H9 (cell line): Measurements from ENCODE around the gene PPOX. TPM values are rescaled to one million over a fixed set of nuclear protein-coding genes. Genes with fewer than 3 reads are reported as not detected.

Experiments
- DNase-seq: peaks from one replicate; pipeline ENCODE4 v3.0.0-alpha.2; 2017
- H2AFZ ChIP-seq: one replicate; pipeline ENCODE4 v1.6.1; 2013; ENCODE audit warnings: mild to moderate bottlenecking, low read length, control low read depth, moderate library complexity
- H2AK5ac ChIP-seq: 2 replicates; pipeline ENCODE4 v1.6.1; 2013; ENCODE audit warnings: low read length, control low read depth, mixed read lengths; ENCODE audit not compliant: insufficient read length
- H2BK120ac ChIP-seq: one replicate; pipeline ENCODE4 v1.6.1; 2013; ENCODE audit warnings: low read depth, mild to moderate bottlenecking, low read length, control low read depth, inconsistent platforms; ENCODE audit not compliant: poor library complexity, severe bottlenecking
- H2BK12ac ChIP-seq: 2 replicates; pipeline ENCODE4 v1.6.1; 2013; ENCODE audit warnings: low read length, control low read depth, mixed read lengths, low read depth; ENCODE audit not compliant: insufficient read length
- H2BK15ac ChIP-seq: 2 replicates; pipeline ENCODE4 v1.6.1; 2013; ENCODE audit warnings: low read depth, low read length, control low read depth
- H2BK20ac ChIP-seq: one replicate; pipeline ENCODE4 v1.6.1; 2013; ENCODE audit warnings: low read depth, mild to moderate bottlenecking, low read length, control low read depth, inconsistent platforms; ENCODE audit not compliant: poor library complexity, severe bottlenecking
- H2BK5ac ChIP-seq: 2 replicates; pipeline ENCODE4 v1.6.1; 2013; ENCODE audit warnings: low read length, control low read depth, mixed read lengths; ENCODE audit not compliant: insufficient read length
- H3K14ac ChIP-seq: 2 replicates; pipeline ENCODE4 v1.6.1; 2013; ENCODE audit warnings: low read length, control low read depth; ENCODE audit not compliant: insufficient read depth
- H3K18ac ChIP-seq: 2 replicates; pipeline ENCODE4 v1.6.1; 2013; ENCODE audit warnings: low read depth, mild to moderate bottlenecking, mixed read lengths, low read length, control low read depth; ENCODE audit not compliant: insufficient read length
- H3K23ac ChIP-seq: 2 replicates; pipeline ENCODE4 v1.6.1; 2013; ENCODE audit warnings: low read length, control low read depth, mixed read lengths, low read depth; ENCODE audit not compliant: insufficient read length
- H3K23me2 ChIP-seq: 2 replicates; pipeline ENCODE4 v1.6.1; 2013; ENCODE audit warnings: low read depth, mild to moderate bottlenecking, mixed read lengths, low read length, control low read depth; ENCODE audit not compliant: insufficient read length, poor library complexity, severe bottlenecking
- H3K27ac ChIP-seq: 2 replicates; pipeline ENCODE4 v1.5.1; 2013; ENCODE audit warnings: low read length, control low read depth, mixed read lengths, low read depth; ENCODE audit not compliant: insufficient read length
- H3K27me3 ChIP-seq: 2 replicates; pipeline ENCODE4 v1.6.1; 2013; ENCODE audit warnings: low read length, control low read depth, inconsistent platforms; ENCODE audit not compliant: insufficient read depth
- H3K4ac ChIP-seq: 2 replicates; pipeline ENCODE4 v1.6.1; 2013; ENCODE audit warnings: low read depth, mild to moderate bottlenecking, control low read depth, inconsistent platforms, low read length, moderate library complexity
- H3K4me1 ChIP-seq: 2 replicates; pipeline ENCODE4 v1.6.1; 2013; ENCODE audit warnings: low read length, control low read depth, inconsistent platforms; ENCODE audit not compliant: insufficient read depth
- H3K4me2 ChIP-seq: 2 replicates; pipeline ENCODE4 v1.6.1; 2013; ENCODE audit warnings: low read length, control low read depth, mixed read lengths; ENCODE audit not compliant: insufficient read length, insufficient read depth
- H3K56ac ChIP-seq: 2 replicates; pipeline ENCODE4 v1.6.1; 2013; ENCODE audit warnings: low read depth, mild to moderate bottlenecking, mixed read lengths, low read length, control low read depth; ENCODE audit not compliant: insufficient read length
- H3K79me1 ChIP-seq: 2 replicates; pipeline ENCODE4 v1.6.1; 2013; ENCODE audit warnings: low read depth, mild to moderate bottlenecking, moderate library complexity, low read length, control low read depth, inconsistent platforms; ENCODE audit not compliant: insufficient read depth, poor library complexity, severe bottlenecking
- H3K79me2 ChIP-seq: 2 replicates; pipeline ENCODE4 v1.6.1; 2013; ENCODE audit warnings: low read length, control low read depth, inconsistent platforms; ENCODE audit not compliant: insufficient read depth
- H3K9ac ChIP-seq: 2 replicates; pipeline ENCODE4 v1.6.1; 2013; ENCODE audit warnings: low read length, control low read depth, mixed read lengths; ENCODE audit not compliant: insufficient read length; ENCODE audit errors: extremely low read depth
- H3K9me3 ChIP-seq: one replicate; pipeline ENCODE4 v1.6.1; 2013; ENCODE audit warnings: low read depth, low read length, inconsistent platforms; ENCODE audit not compliant: control insufficient read depth
- H3T11ph ChIP-seq: one replicate; pipeline ENCODE4 v1.6.1; 2013; ENCODE audit warnings: mild to moderate bottlenecking, low read length, control low read depth, inconsistent platforms
- H4K20me1 ChIP-seq: one replicate; pipeline ENCODE4 v1.6.1; 2013; ENCODE audit not compliant: control insufficient read depth, insufficient read length, insufficient read depth
- H4K5ac ChIP-seq: 2 replicates; pipeline ENCODE4 v1.6.1; 2013; ENCODE audit warnings: low read depth, mild to moderate bottlenecking, mixed read lengths, low read length, control low read depth; ENCODE audit not compliant: insufficient read length
- H4K8ac ChIP-seq: replicated peaks from 2 replicates; pipeline ENCODE4 v1.6.1; 2013; ENCODE audit warnings: low read length, control low read depth, mixed read lengths, low read depth; ENCODE audit not compliant: insufficient read length
- H4K91ac ChIP-seq: 2 replicates; pipeline ENCODE4 v1.6.1; 2013; ENCODE audit warnings: low read depth, mild to moderate bottlenecking, moderate library complexity, mixed read lengths, low read length, control low read depth; ENCODE audit not compliant: insufficient read length
- H3K27ac Mint-ChIP-seq, 3 experiments: 2 replicates in 2 of 3; 3 replicates in 1 of 3; pipeline ENCODE4 v1.8.0; 2020 to 2021; ENCODE audit warnings: mixed read lengths in 3 of 3, mild to moderate bottlenecking in 1 of 3, moderate library complexity in 1 of 3
- H3K27me3 Mint-ChIP-seq: 2 replicates; pipeline ENCODE4 v1.8.0; 2021; ENCODE audit warnings: low read depth, mild to moderate bottlenecking, moderate library complexity, mixed read lengths
- H3K36me3 Mint-ChIP-seq, 3 experiments: 2 replicates in 2 of 3; 3 replicates in 1 of 3; pipeline ENCODE4 v1.8.0; 2020 to 2021; ENCODE audit warnings: low read depth in 3 of 3, mixed read lengths in 3 of 3; ENCODE audit not compliant: insufficient read depth in 1 of 3
- H3K4me1 Mint-ChIP-seq, 2 experiments: 2 replicates each; pipeline ENCODE4 v1.8.0; 2020; ENCODE audit warnings: mixed read lengths in 2 of 2
- H3K4me3 Mint-ChIP-seq, 2 experiments: 2 replicates in 1 of 2; 3 replicates in 1 of 2; pipeline ENCODE4 v1.8.0; 2020 to 2021; ENCODE audit warnings: mild to moderate bottlenecking in 2 of 2, mixed read lengths in 2 of 2, moderate library complexity in 1 of 2
- H3K9me3 Mint-ChIP-seq, 2 experiments: 2 replicates in 1 of 2; 3 replicates in 1 of 2; pipeline ENCODE4 v1.8.0; 2020; ENCODE audit warnings: mild to moderate bottlenecking in 2 of 2, mixed read lengths in 2 of 2, moderate library complexity in 1 of 2
- WGBS: extraction: QIAGEN DNeasy Blood & Tissue Kit; methylation state at CpG from one replicate; pipeline ENCODE4 v1.1.7; 2013; ENCODE audit warnings: missing lambda C conversion rate, low lambda C conversion rate, mixed read lengths; ENCODE audit not compliant: insufficient read length; ENCODE audit errors: extremely low coverage; 5-methylcytosine and 5-hydroxymethylcytosine counted together
- total RNA-seq: library from RNA; stranded (reverse); gene quantifications from 2 replicates; pipeline ENCODE4 v1.2.1, GENCODE V29; 2021
- TF ChIP-seq, protein P1 (sequence below): fragments of 200-600 bp; sonication (generic); conservative IDR thresholded peaks from 3 replicates; pipeline ENCODE4 v1.8.0; 2021; ENCODE audit warnings: antibody characterized with exemption, mild to moderate bottlenecking

The PPOX gene
- total RNA-seq, 1 experiment from 2014 or later: 39.8 TPM

DNA sequence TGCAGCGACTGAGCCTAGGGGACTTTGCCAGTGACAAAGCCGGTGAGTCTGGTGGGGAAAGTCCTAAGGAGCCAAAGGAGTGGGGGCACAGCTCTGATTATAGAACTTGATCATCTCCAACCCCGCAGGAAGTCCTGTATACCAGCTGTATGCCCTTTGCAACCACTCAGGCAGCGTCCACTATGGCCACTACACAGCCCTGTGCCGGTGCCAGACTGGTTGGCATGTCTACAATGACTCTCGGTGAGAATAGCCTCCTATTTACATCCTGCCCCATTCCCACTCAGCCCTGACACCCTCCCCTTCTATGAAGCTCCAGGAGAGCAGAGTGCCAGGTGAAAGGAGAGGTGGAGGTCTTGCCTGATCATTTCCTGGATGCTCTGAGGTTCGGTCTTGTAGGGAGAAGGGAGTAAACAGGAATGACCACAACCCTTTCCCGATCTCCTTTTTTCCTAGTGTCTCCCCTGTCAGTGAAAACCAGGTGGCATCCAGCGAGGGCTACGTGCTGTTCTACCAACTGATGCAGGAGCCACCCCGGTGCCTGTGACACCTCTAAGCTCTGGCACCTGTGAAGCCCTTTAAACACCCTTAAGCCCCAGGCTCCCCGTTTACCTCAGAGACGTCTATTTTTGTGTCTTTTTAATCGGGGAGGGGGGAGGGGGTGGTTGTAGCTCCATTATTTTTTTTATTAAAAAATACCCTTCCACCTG is 1.2 kb upstream of the PPOX start:
- Mint-ChIP-seq H3K4me1 (peaks cover 21 to 26% of the 10 kb centered on the region in 2 experiments), H3K36me3 (peaks cover 23 to 64% (median 49%) of the 10 kb centered on the region in 3 experiments), H3K27me3 (no peaks in the 10 kb centered on the region; the same call in 1 of the 2 replicates), H3K9me3 (no peaks in the 10 kb centered on the region), H3K27ac (peak overlapping the region in 1 of 3 experiments; percentile 97; a peak in 1 of 7 replicates), H3K4me3 (peak overlapping the region; percentile 90)
- Histone ChIP-seq H4K91ac (no peak overlapping the region), H4K8ac (no peak overlapping the region), H4K5ac (no peak overlapping the region), H2AK5ac (no peak overlapping the region), H3K9me3 (no peaks in the 10 kb centered on the region), H3K79me1 (no peaks in the 10 kb centered on the region), H3K27me3 (no peaks in the 10 kb centered on the region), H2BK5ac (no peak overlapping the region), H2AFZ (no peak overlapping the region), H3K56ac (no peak overlapping the region), H2BK20ac (no peak overlapping the region), H3K18ac (no peak overlapping the region), H3T11ph (no peak overlapping the region), H3K14ac (no peak overlapping the region), H3K79me2 (no peaks in the 10 kb centered on the region), H3K4me1 (no peaks in the 10 kb centered on the region), H3K27ac (no peak overlapping the region), H4K20me1 (no peaks in the 10 kb centered on the region), H3K23me2 (peaks cover 12% of the 10 kb centered on the region), H3K23ac (no peak overlapping the region), H3K4me2 (peak overlapping the region; percentile 70), H2BK12ac (no peak overlapping the region), H3K9ac (no peak overlapping the region), H2BK15ac (no peak overlapping the region), H3K4ac (no peak overlapping the region), H2BK120ac (no peak overlapping the region)
- TF ChIP-seq, protein P1, sequence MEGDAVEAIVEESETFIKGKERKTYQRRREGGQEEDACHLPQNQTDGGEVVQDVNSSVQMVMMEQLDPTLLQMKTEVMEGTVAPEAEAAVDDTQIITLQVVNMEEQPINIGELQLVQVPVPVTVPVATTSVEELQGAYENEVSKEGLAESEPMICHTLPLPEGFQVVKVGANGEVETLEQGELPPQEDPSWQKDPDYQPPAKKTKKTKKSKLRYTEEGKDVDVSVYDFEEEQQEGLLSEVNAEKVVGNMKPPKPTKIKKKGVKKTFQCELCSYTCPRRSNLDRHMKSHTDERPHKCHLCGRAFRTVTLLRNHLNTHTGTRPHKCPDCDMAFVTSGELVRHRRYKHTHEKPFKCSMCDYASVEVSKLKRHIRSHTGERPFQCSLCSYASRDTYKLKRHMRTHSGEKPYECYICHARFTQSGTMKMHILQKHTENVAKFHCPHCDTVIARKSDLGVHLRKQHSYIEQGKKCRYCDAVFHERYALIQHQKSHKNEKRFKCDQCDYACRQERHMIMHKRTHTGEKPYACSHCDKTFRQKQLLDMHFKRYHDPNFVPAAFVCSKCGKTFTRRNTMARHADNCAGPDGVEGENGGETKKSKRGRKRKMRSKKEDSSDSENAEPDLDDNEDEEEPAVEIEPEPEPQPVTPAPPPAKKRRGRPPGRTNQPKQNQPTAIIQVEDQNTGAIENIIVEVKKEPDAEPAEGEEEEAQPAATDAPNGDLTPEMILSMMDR: no peak
- no CpG with 5 or more reads among the region's 14 CpGs for WGBS
- no peak for DNase-seq
